Ishikawa (cell line): ENCODE data around the gene NTF3.

Experiments
- CEBPB ChIP-seq: IDR thresholded peaks from 2 replicates; pipeline ENCODE4 v1.6.1; 2012
- CREB1 ChIP-seq: IDR thresholded peaks from 2 replicates; pipeline ENCODE4 v1.6.1; 2012; ENCODE audit warnings: low read depth
- EGR1 ChIP-seq: IDR thresholded peaks from 2 replicates; pipeline ENCODE4 v1.6.1; 2012
- EP300 ChIP-seq: IDR thresholded peaks from 2 replicates; pipeline ENCODE4 v1.6.1; 2012; ENCODE audit warnings: borderline replicate concordance
- FOXM1 ChIP-seq: IDR thresholded peaks from 2 replicates; pipeline ENCODE4 v1.6.1; 2012; ENCODE audit warnings: low read depth, borderline replicate concordance
- NFIC ChIP-seq: IDR thresholded peaks from 2 replicates; pipeline ENCODE4 v1.6.1; 2012
- RAD21 ChIP-seq: IDR thresholded peaks from 2 replicates; pipeline ENCODE4 v1.6.1; 2012; ENCODE audit warnings: low read depth
- TAF1 ChIP-seq: IDR thresholded peaks from 2 replicates; pipeline ENCODE4 v1.6.1; 2012; ENCODE audit warnings: low read depth, mild to moderate bottlenecking
- TCF12 ChIP-seq: IDR thresholded peaks from 2 replicates; pipeline ENCODE4 v1.6.1; 2012; ENCODE audit warnings: low read depth
- TEAD4 ChIP-seq: IDR thresholded peaks from 2 replicates; pipeline ENCODE4 v1.6.1; 2012
- USF1 ChIP-seq: IDR thresholded peaks from 2 replicates; pipeline ENCODE4 v1.6.1; 2012
- YY1 ChIP-seq: IDR thresholded peaks from 2 replicates; pipeline ENCODE4 v1.6.1; 2012; ENCODE audit warnings: low read depth
- ZBTB7A ChIP-seq: IDR thresholded peaks from 2 replicates; pipeline ENCODE4 v1.6.1; 2012; ENCODE audit warnings: low read depth
- TF ChIP-seq, protein P1 (sequence below): IDR thresholded peaks from 2 replicates; pipeline ENCODE4 v1.6.1; 2012
- TF ChIP-seq, protein P2 (sequence below): IDR thresholded peaks from 2 replicates; pipeline ENCODE4 v1.6.1; 2012; ENCODE audit warnings: low read depth, mild to moderate bottlenecking

The NTF3 gene

DNA sequence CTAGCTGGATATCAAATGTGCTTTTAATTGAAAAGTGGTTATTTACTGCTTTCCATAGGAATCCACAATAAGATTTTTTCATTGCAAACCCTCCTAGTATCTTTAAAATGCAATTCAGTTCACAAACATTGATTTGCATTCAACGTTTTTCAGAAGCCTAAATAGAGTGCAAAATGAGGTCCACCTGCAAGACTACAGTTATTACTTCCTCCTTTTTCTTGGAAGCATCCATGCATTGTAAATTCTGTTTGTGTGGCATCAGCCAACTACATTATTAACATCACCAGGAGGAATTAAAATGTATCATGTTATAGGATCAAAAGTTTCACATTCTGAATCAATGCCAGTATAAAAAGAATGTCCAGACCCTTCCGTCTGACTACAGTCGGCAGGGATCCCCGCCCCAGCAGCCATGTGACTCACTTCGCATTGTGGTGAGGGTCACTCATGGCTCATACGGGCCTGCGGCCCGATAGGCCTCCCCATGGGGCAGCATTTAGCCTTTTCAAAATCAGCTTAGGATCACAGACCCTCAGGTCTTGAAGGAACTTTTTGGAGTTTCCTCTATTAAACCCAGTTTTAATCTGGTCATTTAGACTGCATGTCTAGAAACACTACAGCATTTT is 46.3 kb downstream of the NTF3 start:
- no peak for TF ChIP-seq YY1
- no peak for TF ChIP-seq FOXM1
- no peak for TF ChIP-seq EGR1
- TF ChIP-seq TCF12: no peak
- no peak for TF ChIP-seq RAD21
- TF ChIP-seq, protein P1, sequence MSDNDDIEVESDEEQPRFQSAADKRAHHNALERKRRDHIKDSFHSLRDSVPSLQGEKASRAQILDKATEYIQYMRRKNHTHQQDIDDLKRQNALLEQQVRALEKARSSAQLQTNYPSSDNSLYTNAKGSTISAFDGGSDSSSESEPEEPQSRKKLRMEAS: no peak
- no peak for TF ChIP-seq CEBPB
- TF ChIP-seq USF1: no peak
- no peak for TF ChIP-seq EP300
- TF ChIP-seq, protein P2, sequence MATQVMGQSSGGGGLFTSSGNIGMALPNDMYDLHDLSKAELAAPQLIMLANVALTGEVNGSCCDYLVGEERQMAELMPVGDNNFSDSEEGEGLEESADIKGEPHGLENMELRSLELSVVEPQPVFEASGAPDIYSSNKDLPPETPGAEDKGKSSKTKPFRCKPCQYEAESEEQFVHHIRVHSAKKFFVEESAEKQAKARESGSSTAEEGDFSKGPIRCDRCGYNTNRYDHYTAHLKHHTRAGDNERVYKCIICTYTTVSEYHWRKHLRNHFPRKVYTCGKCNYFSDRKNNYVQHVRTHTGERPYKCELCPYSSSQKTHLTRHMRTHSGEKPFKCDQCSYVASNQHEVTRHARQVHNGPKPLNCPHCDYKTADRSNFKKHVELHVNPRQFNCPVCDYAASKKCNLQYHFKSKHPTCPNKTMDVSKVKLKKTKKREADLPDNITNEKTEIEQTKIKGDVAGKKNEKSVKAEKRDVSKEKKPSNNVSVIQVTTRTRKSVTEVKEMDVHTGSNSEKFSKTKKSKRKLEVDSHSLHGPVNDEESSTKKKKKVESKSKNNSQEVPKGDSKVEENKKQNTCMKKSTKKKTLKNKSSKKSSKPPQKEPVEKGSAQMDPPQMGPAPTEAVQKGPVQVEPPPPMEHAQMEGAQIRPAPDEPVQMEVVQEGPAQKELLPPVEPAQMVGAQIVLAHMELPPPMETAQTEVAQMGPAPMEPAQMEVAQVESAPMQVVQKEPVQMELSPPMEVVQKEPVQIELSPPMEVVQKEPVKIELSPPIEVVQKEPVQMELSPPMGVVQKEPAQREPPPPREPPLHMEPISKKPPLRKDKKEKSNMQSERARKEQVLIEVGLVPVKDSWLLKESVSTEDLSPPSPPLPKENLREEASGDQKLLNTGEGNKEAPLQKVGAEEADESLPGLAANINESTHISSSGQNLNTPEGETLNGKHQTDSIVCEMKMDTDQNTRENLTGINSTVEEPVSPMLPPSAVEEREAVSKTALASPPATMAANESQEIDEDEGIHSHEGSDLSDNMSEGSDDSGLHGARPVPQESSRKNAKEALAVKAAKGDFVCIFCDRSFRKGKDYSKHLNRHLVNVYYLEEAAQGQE: no peak
- no peak for TF ChIP-seq TEAD4
- TF ChIP-seq NFIC: no peak
- TF ChIP-seq CREB1: no peak
- no peak for TF ChIP-seq ZBTB7A
- no peak for TF ChIP-seq TAF1

GRCh38 chr12:5479761-5480160 is 47.9 kb downstream of the NTF3 start:
- TF ChIP-seq CREB1: no peak
- TF ChIP-seq TEAD4: no peak
- TF ChIP-seq FOXM1: no peak
- TF ChIP-seq NFIC: no peak
- TF ChIP-seq, protein P2: no peak
- no peak for TF ChIP-seq USF1
- no peak for TF ChIP-seq EP300
- TF ChIP-seq EGR1: no peak
- TF ChIP-seq, protein P1: no peak
- TF ChIP-seq TCF12: no peak
- no peak for TF ChIP-seq YY1
- TF ChIP-seq ZBTB7A: no peak
- no peak for TF ChIP-seq TAF1
- no peak for TF ChIP-seq CEBPB

- TF ChIP-seq FOXM1 (no peak), YY1 (no peak), EGR1 (no peak), TCF12 (no peak), CEBPB (no peak), RAD21 (no peak), NFIC (no peak), TEAD4 (no peak), TAF1 (no peak), USF1 (no peak), EP300 (no peak), CREB1 (no peak), ZBTB7A (no peak)
- TF ChIP-seq, protein P1: no peak
- TF ChIP-seq, protein P2: no peak
Measured at GRCh38 chr12:5480218-5480937, 48.5 kb downstream of the NTF3 start.
